Activated T-helper 1 cell treated with anti-CD3 and anti-CD28 coated beads, Interleukin-12 subunit alpha, Interleukin-12 subunit beta, Interleukin-2, Interleukin-4 antibody, amounts not matched to agents 30 ng/mL and 10 ng/mL and 1 ng/mL, durations not matched to agents 14 hours and 24 hours and 36 hours (primary cell): ENCODE results near the gene MEPCE. TPM values are rescaled to one million over a fixed set of nuclear protein-coding genes. Genes with fewer than 3 reads are reported as not detected.
A peak's percentile ranks its signal among the peaks of the same experiment; 100 is the strongest.
"Not testable (repeated sequence)": the region's sequence is repeated elsewhere in the genome, so short reads cannot be mapped to it uniquely, and the experiment has no call there.

ENCODE experiments used
- DNase-seq: peaks from one replicate; pipeline ENCODE4 v3.0.0; 2021; ENCODE audit warnings: low spot score
- H3K27ac Mint-ChIP-seq: one replicate; pipeline ENCODE4 v1.8.0; 2021; ENCODE audit warnings: mild to moderate bottlenecking, mixed read lengths
- H3K27me3 Mint-ChIP-seq: one replicate; pipeline ENCODE4 v1.8.0; 2022; ENCODE audit warnings: mild to moderate bottlenecking, moderate library complexity, mixed read lengths; ENCODE audit not compliant: insufficient read depth
- H3K36me3 Mint-ChIP-seq: one replicate; pipeline ENCODE4 v1.8.0; 2021; ENCODE audit warnings: low read depth, mixed read lengths
- H3K4me1 Mint-ChIP-seq: one replicate; pipeline ENCODE4 v1.8.0; 2021; ENCODE audit warnings: low read depth, mixed read lengths
- H3K4me3 Mint-ChIP-seq: one replicate; pipeline ENCODE4 v1.8.0; 2021; ENCODE audit warnings: mild to moderate bottlenecking, moderate library complexity, mixed read lengths
- H3K9me3 Mint-ChIP-seq: one replicate; pipeline ENCODE4 v1.8.0; 2021; ENCODE audit warnings: mixed read lengths
- intact Hi-C: fragments of 100-400 bp; cut with micrococcal nuclease; formaldehyde crosslinking; loops from one replicate; pipeline ENCODE4 v1.15.1; 2024
- total RNA-seq: library from RNA; stranded (reverse); gene quantifications from 2 replicates; pipeline ENCODE4 v1.2.3, GENCODE V29; 2022

MEPCE gene, protein sequence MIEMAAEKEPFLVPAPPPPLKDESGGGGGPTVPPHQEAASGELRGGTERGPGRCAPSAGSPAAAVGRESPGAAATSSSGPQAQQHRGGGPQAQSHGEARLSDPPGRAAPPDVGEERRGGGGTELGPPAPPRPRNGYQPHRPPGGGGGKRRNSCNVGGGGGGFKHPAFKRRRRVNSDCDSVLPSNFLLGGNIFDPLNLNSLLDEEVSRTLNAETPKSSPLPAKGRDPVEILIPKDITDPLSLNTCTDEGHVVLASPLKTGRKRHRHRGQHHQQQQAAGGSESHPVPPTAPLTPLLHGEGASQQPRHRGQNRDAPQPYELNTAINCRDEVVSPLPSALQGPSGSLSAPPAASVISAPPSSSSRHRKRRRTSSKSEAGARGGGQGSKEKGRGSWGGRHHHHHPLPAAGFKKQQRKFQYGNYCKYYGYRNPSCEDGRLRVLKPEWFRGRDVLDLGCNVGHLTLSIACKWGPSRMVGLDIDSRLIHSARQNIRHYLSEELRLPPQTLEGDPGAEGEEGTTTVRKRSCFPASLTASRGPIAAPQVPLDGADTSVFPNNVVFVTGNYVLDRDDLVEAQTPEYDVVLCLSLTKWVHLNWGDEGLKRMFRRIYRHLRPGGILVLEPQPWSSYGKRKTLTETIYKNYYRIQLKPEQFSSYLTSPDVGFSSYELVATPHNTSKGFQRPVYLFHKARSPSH
- total RNA-seq, result 57.6 and 58.8 TPM in 2 replicates

DNA sequence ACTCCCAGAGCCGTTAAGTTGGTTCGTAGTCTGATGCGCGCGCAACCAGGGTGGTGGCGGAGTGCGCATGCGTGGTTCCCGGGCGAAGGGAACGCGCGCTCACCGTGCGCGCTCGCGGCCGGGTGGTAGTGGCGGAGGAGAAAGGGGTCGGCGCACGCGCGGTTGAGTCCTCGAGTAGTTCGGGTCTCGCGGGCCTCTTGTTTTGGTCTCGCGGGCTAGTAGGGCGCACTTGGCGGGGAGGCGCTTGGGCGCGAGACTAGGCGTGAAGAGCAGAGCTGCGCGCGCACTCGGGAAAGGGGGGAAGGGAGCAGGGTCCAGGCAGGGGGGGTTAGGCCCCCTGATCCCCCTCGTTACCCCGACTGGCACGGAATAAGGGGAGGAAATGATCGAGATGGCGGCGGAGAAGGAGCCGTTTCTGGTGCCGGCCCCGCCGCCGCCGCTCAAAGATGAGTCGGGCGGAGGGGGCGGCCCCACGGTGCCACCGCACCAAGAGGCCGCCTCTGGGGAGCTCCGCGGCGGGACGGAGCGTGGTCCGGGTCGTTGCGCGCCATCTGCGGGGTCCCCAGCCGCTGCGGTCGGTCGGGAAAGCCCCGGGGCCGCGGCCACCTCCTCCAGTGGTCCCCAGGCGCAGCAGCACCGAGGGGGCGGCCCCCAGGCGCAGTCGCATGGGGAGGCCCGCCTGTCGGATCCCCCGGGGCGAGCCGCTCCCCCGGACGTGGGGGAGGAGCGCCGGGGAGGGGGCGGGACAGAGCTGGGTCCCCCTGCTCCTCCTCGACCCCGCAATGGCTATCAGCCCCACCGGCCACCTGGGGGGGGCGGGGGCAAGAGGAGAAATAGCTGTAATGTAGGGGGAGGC lies at the start of gene MEPCE:
MEPCE (plus strand) TSS at position 195 of the 856 bp plus-strand sequence; CDS start at position 383, 188 bp downstream.
- peak within 1 kb of the TSS; percentile 95 for H3K4me3 Mint-ChIP-seq
- peaks cover 10% of the 10 kb centered on the region for H3K27me3 Mint-ChIP-seq
- H3K9me3 Mint-ChIP-seq, result peaks cover 5% of the 10 kb centered on the region
- H3K27ac Mint-ChIP-seq, result peak within 1 kb of the TSS; percentile 99
- peak; percentile 93 for DNase-seq
- H3K36me3 Mint-ChIP-seq, result peaks cover 23% of the 10 kb centered on the region
- H3K4me1 Mint-ChIP-seq, result peaks cover 49% of the 10 kb centered on the region
- intact Hi-C loops, result loop anchor here (1.0 to 10.0 kb wide), 11 partner anchors 34 to 1021 kb away; partner anchors contain the start of genes AP4M1, BUD31, GPC2 and LAMTOR4

DNA sequence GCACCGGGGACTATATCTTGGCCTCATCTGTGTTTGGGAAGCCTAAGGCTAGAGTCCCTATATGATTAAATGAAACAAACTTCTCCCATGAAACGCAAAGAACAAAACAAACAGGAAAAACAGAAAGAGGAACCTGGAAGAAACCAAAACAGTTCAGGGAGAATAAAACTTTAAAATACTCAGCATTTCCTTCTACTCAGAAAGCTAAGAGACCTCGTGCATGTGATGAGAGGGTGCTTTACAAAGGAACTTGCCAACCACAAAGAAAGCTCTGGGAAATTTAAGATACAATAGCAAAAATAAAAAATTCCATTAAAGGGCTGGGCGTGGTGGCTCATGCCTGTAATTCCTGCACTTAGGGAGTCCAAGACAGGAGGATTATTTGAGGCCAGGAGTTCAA lies 49.4 kb upstream of the MEPCE start:
- intact Hi-C loops, result no loop called here
- Mint-ChIP-seq H3K27me3 (peaks cover 7% of the 10 kb centered on the region), H3K9me3 (no peaks in the 10 kb centered on the region), H3K27ac (no peak overlapping the region), H3K36me3 (peaks cover 2% of the 10 kb centered on the region), H3K4me1 (peaks cover 5% of the 10 kb centered on the region), H3K4me3 (no peak overlapping the region)
- DNase-seq, result no peak

DNA sequence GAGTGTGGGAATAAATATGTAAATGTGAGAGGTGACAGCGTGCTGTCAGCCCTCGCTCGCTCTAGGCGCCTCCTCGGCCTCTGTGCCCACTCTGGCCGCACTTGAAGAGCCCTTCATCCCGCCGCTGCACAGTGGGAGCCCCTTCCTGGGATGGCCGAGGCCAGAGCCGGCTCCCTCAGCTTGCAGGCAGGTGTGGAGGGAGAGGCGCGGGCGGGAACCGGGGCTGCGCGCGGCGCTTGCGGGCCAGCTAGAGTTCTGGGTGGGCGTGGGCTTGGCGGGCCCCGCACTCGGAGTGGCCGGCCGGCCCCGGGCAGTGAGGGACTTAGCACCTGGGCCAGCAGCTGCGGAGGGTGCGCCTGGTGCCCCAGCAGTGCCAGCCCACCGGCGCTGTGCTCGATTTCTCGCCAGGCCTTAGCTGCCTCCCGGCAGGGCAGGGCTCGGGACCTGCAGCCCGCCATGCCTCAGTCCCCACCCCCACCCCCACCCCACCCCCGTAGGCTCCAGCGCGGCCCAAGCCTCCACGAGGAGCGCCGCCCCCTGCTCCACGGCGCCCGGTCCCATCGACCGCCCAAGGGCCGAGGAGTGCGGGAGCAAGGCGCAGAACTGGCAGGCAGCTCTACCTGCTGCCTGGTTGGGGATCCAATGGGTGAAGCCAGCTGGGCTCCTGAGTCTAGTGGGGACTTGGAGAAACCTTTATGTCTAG lies 47.9 kb upstream of the MEPCE start:
- H3K4me3 Mint-ChIP-seq, H3K9me3 Mint-ChIP-seq: not testable (repeated sequence)

DNA sequence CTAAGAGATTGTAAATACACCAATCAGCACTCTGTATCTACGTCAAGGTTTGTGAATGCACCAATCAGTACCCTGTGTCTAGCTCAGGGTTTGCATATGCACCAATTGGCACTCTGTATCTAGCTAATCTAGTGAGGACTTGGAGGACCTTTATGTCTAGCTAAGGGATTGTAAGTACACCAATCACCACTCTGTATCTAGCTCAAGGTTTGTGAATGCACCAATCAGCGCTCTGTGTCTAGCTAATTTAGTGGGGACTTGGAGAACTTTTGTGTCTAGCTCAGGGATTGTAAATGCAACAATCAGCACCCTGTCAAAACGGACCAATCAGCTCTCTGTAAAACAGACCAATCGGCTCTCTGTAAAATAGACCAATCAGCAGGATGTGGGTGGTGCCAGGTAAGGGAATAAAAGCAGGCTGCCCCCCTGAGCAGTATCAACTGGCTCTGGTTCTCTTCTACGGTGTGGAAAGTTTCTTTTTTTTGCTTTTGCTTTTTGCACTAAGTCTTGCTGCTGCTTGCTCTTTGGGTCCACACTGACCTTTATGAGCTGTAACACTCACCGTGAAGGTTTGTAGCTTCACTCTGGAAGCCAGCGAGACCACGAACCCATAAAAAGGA lies 47.3 kb upstream of the MEPCE start:
- intact Hi-C loops, DNase-seq, H3K4me3 Mint-ChIP-seq, H3K36me3 Mint-ChIP-seq, H3K4me1 Mint-ChIP-seq, H3K9me3 Mint-ChIP-seq, H3K27me3 Mint-ChIP-seq, H3K27ac Mint-ChIP-seq: not testable (repeated sequence)

More for the DNA sequence above, 47.9 kb upstream of the MEPCE start:
- intact Hi-C loops, H3K4me1 Mint-ChIP-seq, DNase-seq, H3K36me3 Mint-ChIP-seq, H3K27me3 Mint-ChIP-seq, H3K27ac Mint-ChIP-seq: not testable (repeated sequence)

DNA sequence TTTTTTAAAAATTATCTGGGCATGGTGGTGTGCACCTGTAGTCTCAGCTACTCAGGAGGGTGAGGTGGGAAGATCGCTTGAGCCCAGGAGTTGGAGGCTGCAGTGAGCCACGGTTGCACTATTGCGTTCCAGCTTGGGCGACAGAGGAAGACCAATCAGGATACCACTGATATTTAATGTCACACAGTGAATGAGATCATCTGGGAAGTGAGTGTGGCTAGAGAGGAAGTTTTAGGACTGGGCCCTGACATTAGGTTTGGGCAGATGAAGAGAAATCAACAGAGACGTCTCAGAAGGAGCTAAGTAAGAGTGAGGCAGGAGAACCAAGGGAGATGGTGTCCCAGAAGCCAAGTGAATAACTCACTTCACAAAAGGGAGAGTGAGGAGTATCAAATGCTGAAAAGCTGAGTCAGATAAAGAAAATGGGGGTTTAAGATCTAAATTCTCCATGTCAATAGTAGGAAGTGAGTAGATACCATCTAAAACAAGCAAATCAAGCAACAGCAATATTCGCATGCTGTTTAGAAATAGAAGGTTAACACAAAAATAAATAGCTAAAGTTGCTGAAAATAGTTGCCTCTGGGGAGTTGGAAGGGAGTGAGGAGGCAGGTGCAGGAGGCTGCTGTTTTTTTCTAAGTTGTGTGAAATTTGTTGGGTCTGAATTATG lies 44.9 kb upstream of the MEPCE start:
- Mint-ChIP-seq H3K4me1 (peaks cover 5% of the 10 kb centered on the region), H3K9me3 (no peaks in the 10 kb centered on the region), H3K27ac (no peak overlapping the region), H3K36me3 (no peaks in the 10 kb centered on the region), H3K27me3 (peaks cover 14% of the 10 kb centered on the region), H3K4me3 (no peak overlapping the region)
- intact Hi-C loops, result no loop called here
- DNase-seq, result no peak

DNA sequence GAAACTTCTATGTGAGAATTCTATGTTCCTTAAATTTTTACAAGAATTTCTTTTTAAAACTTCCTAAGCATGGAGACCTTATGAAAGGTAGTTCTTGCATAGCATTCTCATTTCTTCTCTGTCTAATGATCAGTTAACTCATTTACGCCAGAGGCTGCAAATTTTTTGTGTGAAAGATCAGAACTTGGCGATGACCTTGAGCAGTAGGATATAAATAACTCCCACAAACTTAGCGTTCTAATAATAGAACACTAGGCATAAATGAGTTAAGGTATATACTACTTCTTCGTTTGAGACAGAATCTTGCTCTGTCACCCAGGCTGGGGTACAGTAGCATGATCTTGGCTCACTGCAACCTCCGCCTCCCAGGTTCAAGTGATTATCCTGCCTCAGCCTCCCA lies 42.7 kb upstream of the MEPCE start:
- H3K27me3 Mint-ChIP-seq, result peaks cover 26% of the 10 kb centered on the region
- no peaks in the 10 kb centered on the region for H3K9me3 Mint-ChIP-seq
- H3K4me3 Mint-ChIP-seq, result no peak overlapping the region
- intact Hi-C loops, result no loop called here
- DNase-seq, result no peak
- no peaks in the 10 kb centered on the region for H3K36me3 Mint-ChIP-seq
- H3K27ac Mint-ChIP-seq, result no peak overlapping the region
- peaks cover 5% of the 10 kb centered on the region for H3K4me1 Mint-ChIP-seq

DNA sequence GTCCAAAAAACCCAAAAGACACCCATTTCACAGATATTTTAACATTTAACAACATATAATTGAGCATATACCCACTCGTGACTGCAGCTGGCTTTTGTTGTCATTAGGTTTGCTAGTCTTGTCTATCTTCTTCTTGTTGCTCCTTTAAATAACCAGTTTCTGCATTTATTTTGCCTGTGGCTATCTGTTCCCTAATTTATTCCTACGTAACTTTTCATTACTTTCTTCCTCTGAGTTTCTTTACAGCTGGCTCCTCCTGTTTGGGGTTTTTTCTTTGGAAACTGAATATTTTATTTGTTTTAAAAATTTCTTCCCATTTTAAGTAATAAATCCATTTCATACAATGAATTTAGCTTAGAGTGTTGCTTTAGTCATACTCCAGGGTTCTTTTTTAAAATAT lies 41.9 kb upstream of the MEPCE start:
- H3K36me3 Mint-ChIP-seq, result no peaks in the 10 kb centered on the region
- intact Hi-C loops, result no loop called here
- H3K27me3 Mint-ChIP-seq, result peaks cover 34% of the 10 kb centered on the region
- peaks cover 9% of the 10 kb centered on the region for H3K4me1 Mint-ChIP-seq
- H3K4me3 Mint-ChIP-seq, result no peak overlapping the region
- no peaks in the 10 kb centered on the region for H3K9me3 Mint-ChIP-seq
- no peak overlapping the region for H3K27ac Mint-ChIP-seq
- no peak for DNase-seq

DNA sequence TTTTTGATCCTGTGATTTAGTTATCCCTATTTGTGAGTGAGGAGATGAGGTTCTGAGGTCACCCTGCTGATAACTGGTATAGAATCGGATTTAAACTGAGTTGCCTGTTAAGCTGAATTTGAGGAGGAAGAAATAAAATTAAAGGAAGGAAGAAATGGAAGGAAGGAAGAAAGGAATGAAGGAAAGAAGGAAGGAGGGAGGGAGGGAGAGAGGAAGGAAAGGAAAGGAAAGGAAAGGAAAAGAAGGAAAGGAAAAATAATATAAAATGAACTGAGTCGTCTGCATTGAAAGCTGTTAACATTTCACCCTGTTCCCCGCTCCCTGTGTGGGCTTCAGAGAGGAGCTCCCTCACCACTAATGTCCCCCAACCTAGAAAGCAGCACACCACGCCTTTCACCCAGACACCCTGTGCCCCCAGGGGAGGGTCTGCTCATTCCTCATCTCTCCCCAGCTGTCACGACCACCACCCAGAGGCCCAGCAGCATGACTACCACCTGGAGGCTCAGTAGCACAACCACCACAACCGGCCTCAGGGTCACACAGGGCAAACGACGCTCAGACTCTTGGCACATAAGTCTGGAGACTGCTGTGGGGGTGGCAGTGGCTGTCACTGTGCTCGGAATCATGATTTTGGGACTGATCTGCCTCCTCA lies 40.1 kb upstream of the MEPCE start:
- peaks cover 49% of the 10 kb centered on the region for H3K27me3 Mint-ChIP-seq
- DNase-seq, result no peak
- no peaks in the 10 kb centered on the region for H3K36me3 Mint-ChIP-seq
- no peaks in the 10 kb centered on the region for H3K9me3 Mint-ChIP-seq
- peaks cover 9% of the 10 kb centered on the region for H3K4me1 Mint-ChIP-seq
- no peak overlapping the region for H3K27ac Mint-ChIP-seq
- intact Hi-C loops, result no loop called here
- H3K4me3 Mint-ChIP-seq, result no peak overlapping the region

DNA sequence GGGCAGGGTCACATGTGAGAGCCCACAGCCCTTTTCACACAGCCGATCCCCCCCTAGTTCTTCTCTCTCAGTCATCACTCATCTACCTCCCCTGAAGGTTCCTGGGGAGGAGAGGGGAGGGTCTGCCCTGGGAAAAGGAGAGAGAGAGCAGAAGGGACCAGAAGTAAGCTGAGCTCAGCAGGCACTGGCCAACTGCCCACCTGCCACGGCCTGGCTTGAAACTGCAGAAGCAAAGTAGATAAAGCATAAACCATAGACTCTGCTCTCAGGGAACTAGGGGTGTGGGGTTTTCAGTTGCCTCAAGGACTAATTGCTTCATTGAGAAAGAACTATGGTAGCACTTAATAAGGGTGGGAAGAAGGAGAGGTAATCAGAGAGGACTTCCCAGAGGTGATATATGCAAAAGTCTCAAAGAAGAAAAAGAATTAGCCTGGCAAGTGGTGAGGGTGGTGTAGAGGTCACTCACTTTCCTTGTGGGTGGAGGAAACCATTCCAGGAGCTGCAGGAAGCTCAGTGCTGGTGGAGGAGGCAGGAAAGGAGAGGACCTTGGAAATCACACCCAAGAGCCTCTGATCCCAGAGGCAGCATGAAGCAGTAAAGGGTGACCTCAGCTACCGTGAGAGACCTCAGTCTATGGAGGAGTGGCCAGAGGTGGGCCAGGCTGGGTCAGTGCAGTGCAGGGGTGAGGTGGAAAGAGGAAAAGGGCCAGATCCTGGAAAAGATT lies 39.2 kb upstream of the MEPCE start:
- no peaks in the 10 kb centered on the region for H3K9me3 Mint-ChIP-seq
- no peak overlapping the region for H3K27ac Mint-ChIP-seq
- H3K36me3 Mint-ChIP-seq, result no peaks in the 10 kb centered on the region
- peaks cover 42% of the 10 kb centered on the region for H3K27me3 Mint-ChIP-seq
- H3K4me3 Mint-ChIP-seq, result no peak overlapping the region
- no peak for DNase-seq
- peaks cover 7% of the 10 kb centered on the region for H3K4me1 Mint-ChIP-seq
- intact Hi-C loops, result no loop called here

DNA sequence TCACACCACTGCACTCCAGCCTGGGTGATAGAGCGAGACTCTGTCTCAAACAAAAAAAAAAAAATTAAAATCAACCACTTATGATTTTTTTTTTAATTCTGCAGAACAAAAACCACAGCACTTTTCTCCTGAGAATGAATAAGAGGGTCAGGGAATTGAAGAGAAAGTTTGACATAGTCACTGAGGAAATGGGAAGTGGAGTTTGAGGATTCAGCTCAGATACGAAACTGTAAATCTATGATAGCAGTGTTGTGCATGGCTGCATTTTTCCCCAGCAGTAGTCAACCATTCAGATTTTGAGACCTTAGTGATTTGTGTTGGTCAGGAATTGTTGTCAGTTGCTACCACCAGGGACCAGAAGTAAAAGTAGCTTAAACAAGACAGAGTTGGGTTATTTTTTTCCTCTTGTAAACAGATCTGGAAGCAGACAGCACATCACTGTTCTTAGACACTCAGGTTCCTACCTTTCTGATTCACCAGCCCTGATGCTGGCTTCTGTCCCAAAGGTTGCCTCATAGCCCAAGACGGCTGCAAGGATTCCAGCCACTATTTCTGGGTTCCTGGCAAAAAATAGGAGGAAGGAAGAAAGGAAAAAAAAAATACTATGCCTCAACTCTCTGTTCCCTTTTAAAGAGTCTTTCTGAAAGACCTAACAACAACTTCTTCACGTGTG lies 36.3 kb upstream of the MEPCE start:
- intact Hi-C loops, result no loop called here

More for the DNA sequence above, 36.3 kb upstream of the MEPCE start:
- Mint-ChIP-seq H3K27me3 (peaks cover 43% of the 10 kb centered on the region), H3K9me3 (no peaks in the 10 kb centered on the region), H3K4me3 (no peak overlapping the region), H3K4me1 (peaks cover 22% of the 10 kb centered on the region), H3K27ac (no peak overlapping the region), H3K36me3 (no peaks in the 10 kb centered on the region)
- DNase-seq, result no peak
